ENCODE measurements around the gene HCAR2. TPM values are rescaled to one million over a fixed set of nuclear protein-coding genes. Genes with fewer than 3 reads are reported as not detected.

Gene HCAR2
- total RNA-seq, 1 experiment from 2014 or later: not detected

- Mint-ChIP-seq H3K36me3 (ENCODE audit: insufficient read depth in 1 of 3, low read depth in 3 of 3) (peaks cover 0 to 4% (median 2%) of the 10 kb centered on the region in 3 experiments; a peak in 3 of 7 replicates), H3K4me3 (no peak overlapping the region), H3K4me1 (peaks cover 11 to 18% of the 10 kb centered on the region in 2 experiments), H3K27me3 (ENCODE audit: low read depth) (peaks cover 3% of the 10 kb centered on the region), H3K27ac (no peak overlapping the region), H3K9me3 (peaks cover 0 to 4% of the 10 kb centered on the region in 2 experiments; a peak in 3 of 5 replicates)
- no peaks in the 10 kb centered on the region for H3K79me2 ChIP-seq (ENCODE audit: insufficient read depth, low read length)
- DNase-seq: no peak
- H2BK5ac ChIP-seq (ENCODE audit: insufficient read length, low read length): no peak overlapping the region
- no peak overlapping the region for H2BK20ac ChIP-seq (ENCODE audit: low read depth, low read length, poor library complexity, severe bottlenecking)
- H4K20me1 ChIP-seq (ENCODE audit: control insufficient read depth, insufficient read depth, insufficient read length): no peaks in the 10 kb centered on the region
- no peak overlapping the region for H3K23ac ChIP-seq (ENCODE audit: insufficient read length, low read depth, low read length)
- H2BK120ac ChIP-seq (ENCODE audit: low read depth, low read length, poor library complexity, severe bottlenecking): no peak overlapping the region
- no peak overlapping the region for H3K4ac ChIP-seq (ENCODE audit: low read depth, low read length)
- no peak overlapping the region for H2AFZ ChIP-seq (ENCODE audit: low read length)
- no peak for TF ChIP-seq CTCF (conservative IDR thresholded peaks at IDR 0.05)
- H3K27ac ChIP-seq (ENCODE audit: insufficient read length, low read depth, low read length): no peak overlapping the region
- H3K9me3 ChIP-seq (ENCODE audit: control insufficient read depth, low read depth, low read length): no peaks in the 10 kb centered on the region
- H4K8ac ChIP-seq (replicated peaks; ENCODE audit: insufficient read length, low read depth, low read length): no peak overlapping the region
- no peak overlapping the region for H3K4me2 ChIP-seq (ENCODE audit: insufficient read depth, insufficient read length, low read length)
- no CpG with 5 or more reads among the region's 3 CpGs for WGBS (ENCODE audit: extremely low coverage, insufficient read length, low lambda C conversion rate)
- no peak overlapping the region for H2BK15ac ChIP-seq (ENCODE audit: low read depth, low read length)
- H4K5ac ChIP-seq (ENCODE audit: insufficient read length, low read depth, low read length): no peak overlapping the region
- no peak overlapping the region for H3T11ph ChIP-seq (ENCODE audit: low read length)
- H2AK5ac ChIP-seq (ENCODE audit: insufficient read length, low read length): no peak overlapping the region
- no peaks in the 10 kb centered on the region for H3K79me1 ChIP-seq (ENCODE audit: insufficient read depth, low read depth, low read length, poor library complexity, severe bottlenecking)
- H3K27me3 ChIP-seq (ENCODE audit: insufficient read depth, low read length): no peaks in the 10 kb centered on the region
- H3K9ac ChIP-seq (ENCODE audit: extremely low read depth, insufficient read length, low read length): no peak overlapping the region
- H3K4me1 ChIP-seq (ENCODE audit: insufficient read depth, low read length): no peaks in the 10 kb centered on the region
- H2BK12ac ChIP-seq (ENCODE audit: insufficient read length, low read depth, low read length): no peak overlapping the region
- no peak overlapping the region for H3K18ac ChIP-seq (ENCODE audit: insufficient read length, low read depth, low read length)
- H4K91ac ChIP-seq (ENCODE audit: insufficient read length, low read depth, low read length): no peak overlapping the region
- H3K23me2 ChIP-seq (ENCODE audit: insufficient read length, low read depth, low read length, poor library complexity, severe bottlenecking): no peaks in the 10 kb centered on the region
- no peak overlapping the region for H3K14ac ChIP-seq (ENCODE audit: insufficient read depth, low read length)
- no peak overlapping the region for H3K56ac ChIP-seq (ENCODE audit: insufficient read length, low read depth, low read length)
Observed at GRCh38 chr12:122732170-122732569, 29.0 kb upstream of the HCAR2 start.
